Neural progenitor cell (in vitro differentiated cells): ENCODE data around the gene FBXL12.

Experiments
- EZH2 ChIP-seq: fragments of 200-600 bp; sonication (generic); IDR thresholded peaks from 2 replicates; pipeline ENCODE4 v1.6.1; 2017; ENCODE audit warnings: antibody characterized with exemption, mild to moderate bottlenecking, moderate library complexity
- EZH2phosphoT487 ChIP-seq: fragments of 200-600 bp; sonication (generic); IDR thresholded peaks from 2 replicates; pipeline ENCODE4 v1.6.1; 2017; ENCODE audit warnings: antibody characterized with exemption

- TF ChIP-seq EZH2phosphoT487 (no peak), EZH2 (no peak)
Observed at GRCh38 chr19:9861503-9861902, 42.6 kb upstream of the FBXL12 start.
